Measurements from ENCODE around the gene SFXN5.

SFXN5 gene

GRCh38 chr2:73071360-73072128, at the start of gene SFXN5 (continued):
- TF ChIP-seq, protein P1, sequence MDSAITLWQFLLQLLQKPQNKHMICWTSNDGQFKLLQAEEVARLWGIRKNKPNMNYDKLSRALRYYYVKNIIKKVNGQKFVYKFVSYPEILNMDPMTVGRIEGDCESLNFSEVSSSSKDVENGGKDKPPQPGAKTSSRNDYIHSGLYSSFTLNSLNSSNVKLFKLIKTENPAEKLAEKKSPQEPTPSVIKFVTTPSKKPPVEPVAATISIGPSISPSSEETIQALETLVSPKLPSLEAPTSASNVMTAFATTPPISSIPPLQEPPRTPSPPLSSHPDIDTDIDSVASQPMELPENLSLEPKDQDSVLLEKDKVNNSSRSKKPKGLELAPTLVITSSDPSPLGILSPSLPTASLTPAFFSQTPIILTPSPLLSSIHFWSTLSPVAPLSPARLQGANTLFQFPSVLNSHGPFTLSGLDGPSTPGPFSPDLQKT (IDR thresholded peaks at IDR 0.05; ENCODE audit: borderline replicate concordance, low read depth, low read length): no peak; the same call in 1 of the 2 replicates
- TF ChIP-seq ZBTB11 (tag by site-specific recombination; conservative IDR thresholded peaks at IDR 0.05; ENCODE audit: low read depth) (no peak; the same call in none of the 2 replicates), ZFP69B (tag by site-specific recombination; IDR thresholded peaks at IDR 0.05) (peak; percentile 91), ZNF571 (tag by site-specific recombination; IDR thresholded peaks at IDR 0.05) (no peak), ZNF473 (tag by site-specific recombination; IDR thresholded peaks at IDR 0.05) (no peak), ZFHX2 (tag by site-specific recombination; conservative IDR thresholded peaks at IDR 0.05) (peak; percentile 29; the same call in 1 of the 2 replicates), ZNF580 (tag by site-specific recombination; IDR thresholded peaks at IDR 0.05) (0 out of 2 replicates have a peak, but pooled peaks have one; percentile 41), REST (tag by site-specific recombination; IDR thresholded peaks at IDR 0.05) (no peak; the same call in 1 of the 2 replicates), SP3 (tag by site-specific recombination; IDR thresholded peaks at IDR 0.05) (peak; percentile 64), YY1 (tag by site-specific recombination; IDR thresholded peaks at IDR 0.05) (peak; percentile 87), ZNF624 (tag by site-specific recombination; IDR thresholded peaks at IDR 0.05) (no peak), ZNF488 (tag by site-specific recombination; IDR thresholded peaks at IDR 0.05) (no peak), ZBTB1 (tag by site-specific recombination; IDR thresholded peaks at IDR 0.05) (0 out of 2 replicates have a peak, but pooled peaks have one; percentile 31), ZBTB44 (tag by site-specific recombination; IDR thresholded peaks at IDR 0.05) (no peak), ZNF843 (tag by site-specific recombination; IDR thresholded peaks at IDR 0.05) (0 out of 2 replicates have a peak, but pooled peaks have one; percentile 38), ZNF366 (tag by site-specific recombination; conservative IDR thresholded peaks at IDR 0.05) (no peak), ZNF394 (tag by site-specific recombination; IDR thresholded peaks at IDR 0.05; ENCODE audit: borderline replicate concordance) (no peak), CTCF (tag by site-specific recombination; IDR thresholded peaks at IDR 0.05) (peak; percentile 80), ZEB2 (tag by site-specific recombination; IDR thresholded peaks at IDR 0.05) (peak; percentile 87)
- TF ChIP-seq, protein P2, sequence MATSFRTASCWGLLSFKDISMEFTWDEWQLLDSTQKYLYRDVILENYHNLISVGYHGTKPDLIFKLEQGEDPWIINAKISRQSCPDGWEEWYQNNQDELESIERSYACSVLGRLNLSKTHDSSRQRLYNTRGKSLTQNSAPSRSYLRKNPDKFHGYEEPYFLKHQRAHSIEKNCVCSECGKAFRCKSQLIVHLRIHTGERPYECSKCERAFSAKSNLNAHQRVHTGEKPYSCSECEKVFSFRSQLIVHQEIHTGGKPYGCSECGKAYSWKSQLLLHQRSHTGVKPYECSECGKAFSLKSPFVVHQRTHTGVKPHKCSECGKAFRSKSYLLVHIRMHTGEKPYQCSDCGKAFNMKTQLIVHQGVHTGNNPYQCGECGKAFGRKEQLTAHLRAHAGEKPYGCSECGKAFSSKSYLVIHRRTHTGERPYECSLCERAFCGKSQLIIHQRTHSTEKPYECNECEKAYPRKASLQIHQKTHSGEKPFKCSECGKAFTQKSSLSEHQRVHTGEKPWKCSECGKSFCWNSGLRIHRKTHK (tag by site-specific recombination; IDR thresholded peaks at IDR 0.05): no peak
- TF ChIP-seq, protein P3, sequence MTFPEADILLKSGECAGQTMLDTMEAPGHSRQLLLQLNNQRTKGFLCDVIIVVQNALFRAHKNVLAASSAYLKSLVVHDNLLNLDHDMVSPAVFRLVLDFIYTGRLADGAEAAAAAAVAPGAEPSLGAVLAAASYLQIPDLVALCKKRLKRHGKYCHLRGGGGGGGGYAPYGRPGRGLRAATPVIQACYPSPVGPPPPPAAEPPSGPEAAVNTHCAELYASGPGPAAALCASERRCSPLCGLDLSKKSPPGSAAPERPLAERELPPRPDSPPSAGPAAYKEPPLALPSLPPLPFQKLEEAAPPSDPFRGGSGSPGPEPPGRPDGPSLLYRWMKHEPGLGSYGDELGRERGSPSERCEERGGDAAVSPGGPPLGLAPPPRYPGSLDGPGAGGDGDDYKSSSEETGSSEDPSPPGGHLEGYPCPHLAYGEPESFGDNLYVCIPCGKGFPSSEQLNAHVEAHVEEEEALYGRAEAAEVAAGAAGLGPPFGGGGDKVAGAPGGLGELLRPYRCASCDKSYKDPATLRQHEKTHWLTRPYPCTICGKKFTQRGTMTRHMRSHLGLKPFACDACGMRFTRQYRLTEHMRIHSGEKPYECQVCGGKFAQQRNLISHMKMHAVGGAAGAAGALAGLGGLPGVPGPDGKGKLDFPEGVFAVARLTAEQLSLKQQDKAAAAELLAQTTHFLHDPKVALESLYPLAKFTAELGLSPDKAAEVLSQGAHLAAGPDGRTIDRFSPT (tag by site-specific recombination; IDR thresholded peaks at IDR 0.05): no peak

Measured in HEK293 (cell line).